G401.6 (cell line): ENCODE results near the gene SLC22A5.
"Not testable (repeated sequence)": the region's sequence is repeated elsewhere in the genome, so short reads cannot be mapped to it uniquely, and the experiment has no call there.

ENCODE experiments used
- FAIRE-seq: peaks from 2 replicates; lab custom pipeline; 2012; peaks lifted over from hg19 to GRCh38; lab: Jason Lieb, UNC

The SLC22A5 gene

GRCh38 chr5:132388244-132389050 is 18.9 kb downstream of the SLC22A5 start:
- no peak for FAIRE-seq

- no peak for FAIRE-seq
Observed at GRCh38 chr5:132389051-132389331, 19.5 kb downstream of the SLC22A5 start.

DNA sequence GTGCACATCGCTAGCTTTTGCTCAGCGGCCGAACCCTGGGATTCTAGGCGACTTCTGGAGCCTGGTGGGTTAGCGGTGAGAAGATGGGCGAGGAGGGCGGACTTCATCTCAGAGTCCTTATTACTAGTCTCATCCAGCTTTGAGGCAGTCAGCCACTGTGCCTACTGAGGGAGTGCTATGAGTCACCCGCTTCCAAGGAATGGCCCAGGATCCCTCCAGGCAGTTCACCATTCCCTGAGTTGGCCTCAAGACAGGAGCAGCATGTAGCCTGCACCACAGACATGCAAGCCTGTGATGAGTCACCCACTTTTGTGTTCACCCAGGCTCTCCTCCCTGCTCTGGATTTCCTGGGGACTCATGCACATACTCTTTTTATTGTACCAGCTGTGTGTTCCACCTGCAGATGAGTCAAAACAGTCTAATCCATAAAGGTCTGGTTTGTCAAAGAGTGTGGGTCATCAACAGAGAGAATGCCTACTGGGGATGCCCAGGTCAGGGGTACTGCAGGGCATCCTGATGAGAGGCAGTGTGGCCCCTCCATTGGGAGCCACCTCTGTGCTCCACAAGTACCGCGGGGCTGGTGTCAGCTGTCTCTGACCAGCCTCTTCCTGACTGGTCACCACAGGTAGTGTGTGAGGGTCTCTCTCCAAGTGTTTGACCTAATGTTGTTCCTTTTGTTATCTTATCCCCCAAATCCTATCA is 20.2 kb downstream of the SLC22A5 start:
- FAIRE-seq = no peak

- FAIRE-seq = no peak
Observed at GRCh38 chr5:132391247-132391646, 21.7 kb downstream of the SLC22A5 start.

- no peak for FAIRE-seq
Observed at GRCh38 chr5:132391870-132392269, 22.4 kb downstream of the SLC22A5 start.

GRCh38 chr5:132392411-132392810 is 22.9 kb downstream of the SLC22A5 start:
- FAIRE-seq = no peak

DNA sequence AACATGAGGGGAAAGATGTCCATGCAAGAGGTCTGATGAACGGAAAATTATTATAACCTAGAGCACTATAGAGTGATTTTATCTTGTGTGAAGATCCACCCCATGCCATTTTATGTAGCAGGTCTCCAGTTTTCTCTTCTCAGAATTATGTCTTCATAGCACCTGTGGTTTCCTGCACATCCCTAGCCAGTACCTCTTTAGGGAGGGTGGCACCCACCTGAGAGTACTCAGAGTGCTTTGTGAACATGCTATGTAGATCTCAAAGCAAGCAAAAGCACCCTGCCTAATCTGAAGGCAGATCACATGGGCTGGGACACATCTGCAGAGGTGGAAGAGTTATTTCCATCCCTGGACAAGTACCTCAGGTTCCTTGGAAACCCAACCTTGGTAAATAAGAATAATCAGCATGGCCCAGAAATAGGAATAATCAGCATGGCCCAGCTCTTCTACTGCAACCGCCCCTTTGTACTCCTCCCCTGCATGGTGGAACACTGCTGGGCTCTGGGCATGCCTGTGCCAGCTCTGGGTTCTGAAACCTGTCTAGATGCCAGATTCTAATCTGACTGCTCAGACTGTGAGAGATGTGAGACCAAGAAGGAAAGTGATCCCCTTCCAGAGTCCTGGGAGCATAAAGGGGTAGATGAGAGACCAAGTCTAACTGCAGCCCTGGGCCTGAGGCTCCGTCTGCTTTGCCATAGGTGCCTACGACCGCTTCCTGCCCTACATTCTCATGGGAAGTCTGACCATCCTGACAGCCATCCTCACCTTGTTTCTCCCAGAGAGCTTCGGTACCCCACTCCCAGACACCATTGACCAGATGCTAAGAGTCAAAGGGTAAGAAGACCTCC is 23.7 kb downstream of the SLC22A5 start:
- FAIRE-seq = no peak

- no peak for FAIRE-seq
Observed at GRCh38 chr5:132394667-132395259, 25.3 kb downstream of the SLC22A5 start.

- no peak for FAIRE-seq
Observed at GRCh38 chr5:132396589-132397031, 27.1 kb downstream of the SLC22A5 start.

DNA sequence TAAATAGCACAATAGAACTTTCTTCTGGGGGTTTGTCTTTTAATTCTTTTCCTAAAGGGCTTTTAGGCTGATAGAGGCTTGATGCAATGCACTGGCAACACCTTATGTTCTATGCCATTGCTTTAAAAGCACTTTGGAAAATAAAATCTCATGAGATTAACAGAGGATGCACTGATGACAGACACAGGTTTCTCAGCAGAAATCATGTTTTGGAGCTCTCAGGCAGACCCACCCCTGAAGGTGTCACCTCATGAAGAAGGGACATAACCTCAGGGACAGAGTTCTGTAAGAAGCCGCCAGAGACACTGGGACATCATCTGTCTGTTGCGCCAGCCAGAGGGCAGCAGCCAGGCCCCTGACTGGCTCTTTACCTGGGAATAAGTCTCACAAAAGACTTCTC is 27.7 kb downstream of the SLC22A5 start:
- FAIRE-seq = no peak

GRCh38 chr5:132397936-132398675 is 28.6 kb downstream of the SLC22A5 start:
- FAIRE-seq = not testable (repeated sequence)

GRCh38 chr5:132404041-132404440 is 34.5 kb downstream of the SLC22A5 start:
- not testable (repeated sequence) for FAIRE-seq

GRCh38 chr5:132405646-132406045 is 36.1 kb downstream of the SLC22A5 start:
- FAIRE-seq = no peak

- no peak for FAIRE-seq
Observed at GRCh38 chr5:132406144-132406783, 36.8 kb downstream of the SLC22A5 start.

DNA sequence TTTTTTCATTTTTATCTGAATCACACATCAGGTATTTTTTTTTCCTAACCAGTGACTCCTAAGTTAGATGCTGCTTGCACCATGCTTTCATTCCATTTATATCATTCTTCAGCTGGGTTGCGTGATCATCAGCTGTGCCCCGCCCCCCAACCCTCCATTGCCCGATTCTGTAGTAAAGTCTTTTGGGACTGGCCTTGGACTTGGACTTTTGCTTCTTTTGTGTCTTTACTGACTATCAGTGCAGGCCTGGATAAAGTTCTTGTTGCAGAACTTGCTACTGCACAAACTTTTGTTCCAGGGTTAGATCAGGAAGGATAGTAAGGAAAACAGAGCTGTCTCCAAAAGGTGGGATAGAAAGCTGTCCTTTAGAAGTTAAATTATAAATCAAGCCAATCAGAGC is 38.5 kb downstream of the SLC22A5 start:
- FAIRE-seq = no peak

DNA sequence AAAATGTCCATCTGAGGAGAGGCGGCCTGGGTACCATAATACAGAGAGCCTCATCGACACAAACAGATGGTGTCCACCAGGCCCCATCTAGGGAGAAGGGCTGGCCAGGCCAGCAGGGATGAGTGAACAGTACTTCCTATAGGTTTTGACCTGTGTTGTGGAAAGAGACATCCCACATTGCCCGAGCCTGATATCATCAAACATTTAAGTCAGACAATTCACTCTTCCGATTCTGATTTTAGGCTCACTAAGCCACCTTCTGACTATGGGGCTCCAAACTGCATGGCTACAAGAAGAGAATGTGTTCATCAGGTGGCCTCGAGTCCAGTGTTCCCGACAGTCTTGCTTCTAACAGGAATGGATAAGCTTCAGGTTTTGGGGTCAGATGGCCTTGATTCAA is 38.9 kb downstream of the SLC22A5 start:
- no peak for FAIRE-seq

DNA sequence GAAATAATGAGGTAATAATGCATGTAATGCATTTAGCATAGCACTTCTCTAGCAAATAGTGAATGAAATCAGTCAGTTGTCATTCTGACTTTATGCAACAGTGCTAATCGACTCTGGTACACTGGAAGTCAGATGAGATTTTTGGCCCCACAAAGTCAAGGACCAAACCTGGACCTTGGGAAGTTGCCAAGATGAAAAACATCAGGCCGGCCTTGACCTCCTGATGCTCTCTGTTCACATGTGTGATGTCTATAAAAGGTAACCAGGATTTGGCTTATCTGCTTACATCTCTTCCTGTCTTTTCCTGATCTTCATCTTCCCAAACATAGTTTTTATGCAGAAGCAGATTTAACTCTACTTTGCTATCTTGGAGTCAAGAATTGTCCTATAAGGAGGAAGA is 39.5 kb downstream of the SLC22A5 start:
- no peak for FAIRE-seq

GRCh38 chr5:132410451-132411303 is 41.2 kb downstream of the SLC22A5 start:
- FAIRE-seq = no peak

DNA sequence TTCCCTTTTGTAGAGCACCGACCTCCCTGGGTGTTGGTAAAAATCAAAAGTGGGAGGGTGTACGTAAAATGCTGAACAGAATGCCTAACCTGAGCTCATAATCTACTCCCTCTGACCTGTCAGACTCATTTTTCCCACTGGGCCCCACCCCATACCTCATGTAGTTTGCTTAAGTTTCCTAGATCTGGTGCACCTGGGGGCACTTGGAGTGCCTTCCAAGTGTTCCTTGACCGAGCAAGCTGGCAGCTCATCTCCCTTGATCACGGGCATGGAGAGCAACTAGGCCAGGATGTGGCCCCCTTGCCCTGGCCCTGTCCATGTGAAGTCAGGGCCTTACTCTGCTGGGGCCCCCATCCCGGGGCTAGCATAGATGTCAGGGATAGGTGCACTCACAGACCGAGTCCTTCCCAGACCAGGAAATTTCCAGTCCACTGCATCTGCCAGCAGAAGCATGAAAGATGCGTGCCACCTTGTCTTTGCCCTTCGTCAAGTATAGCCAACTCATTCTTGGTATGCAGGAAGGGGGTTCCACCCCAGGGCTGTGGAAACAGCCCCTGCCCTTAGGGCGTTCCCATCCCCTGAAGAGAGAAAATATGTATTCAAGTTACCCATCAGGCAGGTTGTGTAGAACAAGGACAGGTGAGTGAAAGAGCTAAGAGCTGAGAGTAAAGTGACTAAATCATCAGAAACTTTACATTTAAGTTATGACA is 41.9 kb downstream of the SLC22A5 start:
- no peak for FAIRE-seq

DNA sequence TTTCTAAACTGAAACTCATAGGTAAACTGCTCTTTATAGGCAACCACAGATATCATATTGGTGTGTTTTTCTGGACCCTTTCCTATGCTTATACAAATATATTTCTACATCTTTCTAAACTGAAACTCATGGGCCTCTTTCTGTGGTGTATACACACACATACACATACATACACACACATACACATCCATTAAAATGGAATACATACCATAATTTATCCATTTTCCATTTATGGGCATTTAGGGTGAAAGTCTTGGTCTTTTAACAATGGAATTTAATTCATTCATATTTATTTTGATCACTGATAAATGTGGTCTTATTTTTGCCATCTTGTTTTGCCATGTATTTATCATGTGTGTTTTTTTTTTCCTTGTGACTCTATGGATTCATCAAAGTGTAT is 44.1 kb downstream of the SLC22A5 start:
- no peak for FAIRE-seq
